Astrocyte (in vitro differentiated cells and primary cell): ENCODE results near the gene CLTC.

ENCODE experiments used
- EZH2 ChIP-seq: IDR thresholded peaks from 2 replicates; pipeline ENCODE4 v1.6.1; 2012; ENCODE audit warnings: mild to moderate bottlenecking, low read length, inconsistent platforms; ENCODE audit not compliant: insufficient read depth
- TF ChIP-seq, protein P1 (sequence below): IDR thresholded peaks from 2 replicates; pipeline ENCODE4 v1.5.1; 2011; ENCODE audit warnings: low read depth, mild to moderate bottlenecking, inconsistent platforms, low read length, moderate library complexity; ENCODE audit not compliant: insufficient read depth

DNA sequence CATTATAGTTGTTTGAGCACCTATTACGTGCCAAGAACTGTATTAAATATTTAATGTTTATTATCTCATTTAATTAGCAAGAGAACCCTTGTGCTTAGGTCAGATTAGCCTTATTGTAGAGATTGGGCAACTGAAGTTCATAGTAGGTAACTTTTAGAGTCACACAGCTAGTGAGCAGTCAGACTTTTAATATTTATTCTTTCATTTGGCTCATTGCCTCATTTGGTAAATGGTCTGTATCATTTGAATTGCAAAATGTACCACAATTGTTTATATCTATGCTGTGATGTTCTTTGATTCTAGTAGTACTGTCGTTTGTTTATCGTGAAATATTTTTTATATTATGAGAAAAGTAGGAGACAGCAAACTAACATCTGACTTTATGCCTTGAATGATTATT is 7.6 kb downstream of the CLTC start:
- no peak for TF ChIP-seq EZH2
- TF ChIP-seq, protein P1, sequence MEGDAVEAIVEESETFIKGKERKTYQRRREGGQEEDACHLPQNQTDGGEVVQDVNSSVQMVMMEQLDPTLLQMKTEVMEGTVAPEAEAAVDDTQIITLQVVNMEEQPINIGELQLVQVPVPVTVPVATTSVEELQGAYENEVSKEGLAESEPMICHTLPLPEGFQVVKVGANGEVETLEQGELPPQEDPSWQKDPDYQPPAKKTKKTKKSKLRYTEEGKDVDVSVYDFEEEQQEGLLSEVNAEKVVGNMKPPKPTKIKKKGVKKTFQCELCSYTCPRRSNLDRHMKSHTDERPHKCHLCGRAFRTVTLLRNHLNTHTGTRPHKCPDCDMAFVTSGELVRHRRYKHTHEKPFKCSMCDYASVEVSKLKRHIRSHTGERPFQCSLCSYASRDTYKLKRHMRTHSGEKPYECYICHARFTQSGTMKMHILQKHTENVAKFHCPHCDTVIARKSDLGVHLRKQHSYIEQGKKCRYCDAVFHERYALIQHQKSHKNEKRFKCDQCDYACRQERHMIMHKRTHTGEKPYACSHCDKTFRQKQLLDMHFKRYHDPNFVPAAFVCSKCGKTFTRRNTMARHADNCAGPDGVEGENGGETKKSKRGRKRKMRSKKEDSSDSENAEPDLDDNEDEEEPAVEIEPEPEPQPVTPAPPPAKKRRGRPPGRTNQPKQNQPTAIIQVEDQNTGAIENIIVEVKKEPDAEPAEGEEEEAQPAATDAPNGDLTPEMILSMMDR, result no peak
